Measurements from ENCODE around the gene KRT28. TPM values are rescaled to one million over a fixed set of nuclear protein-coding genes. Genes with fewer than 3 reads are reported as not detected.

Gene KRT28
- total and polyA plus RNA-seq, 2 of the 13 experiments (the other 11 are each of a cell fraction or from before 2014, with no cell fraction given): not detected

DNA sequence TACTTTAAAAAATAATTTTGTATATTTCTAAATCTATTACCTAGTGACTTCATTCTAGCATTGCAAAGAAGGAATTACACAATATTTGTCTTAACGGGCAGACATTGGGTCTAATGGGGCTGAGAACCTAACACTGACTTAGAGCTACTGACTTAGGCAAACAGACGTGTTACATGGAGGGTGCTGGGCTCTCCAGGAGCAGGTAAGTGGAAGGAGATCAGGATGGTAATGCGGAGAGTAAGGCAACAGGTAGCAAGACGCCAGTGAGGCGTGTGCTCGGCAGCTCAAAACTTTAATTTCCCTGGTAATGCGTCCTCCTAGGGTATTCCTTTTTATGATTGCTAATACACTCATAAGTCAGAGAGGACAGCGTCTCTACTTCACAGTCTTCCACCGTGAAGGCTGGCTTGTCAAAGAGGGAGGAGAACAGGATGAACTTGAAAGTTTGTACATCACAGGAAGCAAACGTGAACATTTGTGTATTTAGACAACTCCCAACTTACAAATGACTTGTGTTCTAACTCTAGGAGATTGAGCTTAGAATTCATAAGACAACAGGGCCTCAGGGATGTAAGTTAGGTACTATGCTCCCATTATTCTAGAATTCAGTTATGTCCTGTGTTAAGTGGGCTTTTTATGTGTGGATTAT, 4.6 kb downstream of the KRT28 start (continued):
- TF ChIP-seq ZNF777 (CRISPR knock-in tag; IDR thresholded peaks at IDR 0.05) (no peak), XBP1 (CRISPR knock-in tag; IDR thresholded peaks at IDR 0.05) (no peak)
- TF ChIP-seq, protein P1, sequence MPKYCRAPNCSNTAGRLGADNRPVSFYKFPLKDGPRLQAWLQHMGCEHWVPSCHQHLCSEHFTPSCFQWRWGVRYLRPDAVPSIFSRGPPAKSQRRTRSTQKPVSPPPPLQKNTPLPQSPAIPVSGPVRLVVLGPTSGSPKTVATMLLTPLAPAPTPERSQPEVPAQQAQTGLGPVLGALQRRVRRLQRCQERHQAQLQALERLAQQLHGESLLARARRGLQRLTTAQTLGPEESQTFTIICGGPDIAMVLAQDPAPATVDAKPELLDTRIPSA (CRISPR knock-in tag; IDR thresholded peaks at IDR 0.05; ENCODE audit: borderline replicate concordance): no peak

DNA sequence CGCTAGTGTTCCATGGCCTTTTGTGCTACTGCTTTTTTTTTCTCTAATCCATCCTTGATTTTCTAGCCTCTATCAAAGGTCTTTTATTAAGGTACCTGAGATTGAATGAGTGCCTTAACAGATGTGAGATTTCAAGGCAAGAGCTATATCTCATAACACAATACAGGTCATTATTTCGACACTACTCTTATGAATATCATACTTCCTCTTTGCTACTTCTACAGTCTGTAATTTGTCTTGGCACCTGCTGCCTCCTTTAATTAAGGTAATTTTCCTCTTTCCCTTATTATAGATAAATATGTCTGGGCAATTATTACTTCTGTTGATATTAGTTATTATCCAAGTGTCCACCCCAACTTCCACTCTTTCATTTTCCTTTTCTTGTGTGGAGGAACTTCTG, 5.3 kb downstream of the KRT28 start:
- 47% methylated on average over 2 of the region's 2 CpGs for WGBS (ENCODE audit: low lambda C conversion rate)
- Histone ChIP-seq H3K9me3 (ENCODE audit: low read length) (no peaks in the 10 kb centered on the region), H3K27me3 (ENCODE audit: control insufficient read depth in 1 of 2, insufficient read depth in 2 of 2, low read length in 2 of 2) (peaks cover 0 to 31% of the 10 kb centered on the region in 2 experiments; a peak in 3 of 5 replicates), H4K20me1 (ENCODE audit: insufficient read depth, low read length) (no peaks in the 10 kb centered on the region), H2AFZ (ENCODE audit: low read length) (no peak overlapping the region), H3K4me1 (ENCODE audit: insufficient read depth, low read length) (no peaks in the 10 kb centered on the region), H3K27ac (ENCODE audit: extremely low read length, insufficient read depth, low read length) (no peak overlapping the region), H3K79me2 (ENCODE audit: insufficient read depth, low read length) (no peaks in the 10 kb centered on the region), H3K4me2 (ENCODE audit: low read depth, low read length) (no peak overlapping the region), H3K36me3 (replicated peaks in 1 of 2; ENCODE audit: control insufficient read depth in 1 of 2, insufficient read depth in 2 of 2, low read length in 2 of 2) (no peaks in the 10 kb centered on the region), H3K4me3 (replicated peaks in 1 of 3; ENCODE audit: insufficient read depth in 1 of 3, low read depth in 2 of 3, low read length in 3 of 3) (no peak overlapping the region), H3K9ac (ENCODE audit: insufficient read depth, low read depth, low read length) (no peak overlapping the region)
- TF ChIP-seq, protein P2, sequence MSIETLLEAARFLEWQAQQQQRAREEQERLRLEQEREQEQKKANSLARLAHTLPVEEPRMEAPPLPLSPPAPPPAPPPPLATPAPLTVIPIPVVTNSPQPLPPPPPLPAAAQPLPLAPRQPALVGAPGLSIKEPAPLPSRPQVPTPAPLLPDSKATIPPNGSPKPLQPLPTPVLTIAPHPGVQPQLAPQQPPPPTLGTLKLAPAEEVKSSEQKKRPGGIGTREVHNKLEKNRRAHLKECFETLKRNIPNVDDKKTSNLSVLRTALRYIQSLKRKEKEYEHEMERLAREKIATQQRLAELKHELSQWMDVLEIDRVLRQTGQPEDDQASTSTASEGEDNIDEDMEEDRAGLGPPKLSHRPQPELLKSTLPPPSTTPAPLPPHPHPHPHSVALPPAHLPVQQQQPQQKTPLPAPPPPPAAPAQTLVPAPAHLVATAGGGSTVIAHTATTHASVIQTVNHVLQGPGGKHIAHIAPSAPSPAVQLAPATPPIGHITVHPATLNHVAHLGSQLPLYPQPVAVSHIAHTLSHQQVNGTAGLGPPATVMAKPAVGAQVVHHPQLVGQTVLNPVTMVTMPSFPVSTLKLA (IDR thresholded peaks at IDR 0.05): no peak
- no peak for TF ChIP-seq ZNF761 (CRISPR knock-in tag; conservative IDR thresholded peaks at IDR 0.05)
- no peak for TF ChIP-seq ZNF225 (CRISPR knock-in tag; IDR thresholded peaks at IDR 0.05)
- no peak for TF ChIP-seq HNRNPLL (IDR thresholded peaks at IDR 0.05; ENCODE audit: low read depth, low read length, poor library complexity, severe bottlenecking)
- TF ChIP-seq, protein P3, sequence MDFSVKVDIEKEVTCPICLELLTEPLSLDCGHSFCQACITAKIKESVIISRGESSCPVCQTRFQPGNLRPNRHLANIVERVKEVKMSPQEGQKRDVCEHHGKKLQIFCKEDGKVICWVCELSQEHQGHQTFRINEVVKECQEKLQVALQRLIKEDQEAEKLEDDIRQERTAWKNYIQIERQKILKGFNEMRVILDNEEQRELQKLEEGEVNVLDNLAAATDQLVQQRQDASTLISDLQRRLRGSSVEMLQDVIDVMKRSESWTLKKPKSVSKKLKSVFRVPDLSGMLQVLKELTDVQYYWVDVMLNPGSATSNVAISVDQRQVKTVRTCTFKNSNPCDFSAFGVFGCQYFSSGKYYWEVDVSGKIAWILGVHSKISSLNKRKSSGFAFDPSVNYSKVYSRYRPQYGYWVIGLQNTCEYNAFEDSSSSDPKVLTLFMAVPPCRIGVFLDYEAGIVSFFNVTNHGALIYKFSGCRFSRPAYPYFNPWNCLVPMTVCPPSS (IDR thresholded peaks at IDR 0.05): no peak
- BruUV-seq (replicated peaks): no TSS peak
- FAIRE-seq: no peak
- ChIA-PET CTCF (ENCODE audit: low intra/inter-chr PET ratio, low total read pairs) (no interaction called here), POLR2A (no interaction called here)
- intact Hi-C loops (cut with micrococcal nuclease; ENCODE audit: unreplicated experiment) (no loop called here), in situ Hi-C loops (cut with HindIII; ENCODE audit: extremely low pct_ligation_motif_present, low pct_unique_long_range_greater_than_20kb) (loop anchor here (5.0 kb wide), 1 partner anchor 177 kb away; no protein-coding TSS in a partner anchor)
- no peak for DNase-seq (ENCODE audit: low spot score)
- ATAC-seq: no peak
